Stimulated activated CD4-positive, alpha-beta T cell treated with anti-CD3 and anti-CD28 coated beads, Interleukin-12 subunit alpha, Interleukin-12 subunit beta, amount 100 ng/mL, for 4 hours (primary cell): ENCODE data around the gene MAP1B.
"Not testable (repeated sequence)": the region's sequence is repeated elsewhere in the genome, so short reads cannot be mapped to it uniquely, and the experiment has no call there.

Source experiments
- DNase-seq: peaks from one replicate; pipeline ENCODE4 v3.0.0-alpha.2; 2020

MAP1B gene

DNA sequence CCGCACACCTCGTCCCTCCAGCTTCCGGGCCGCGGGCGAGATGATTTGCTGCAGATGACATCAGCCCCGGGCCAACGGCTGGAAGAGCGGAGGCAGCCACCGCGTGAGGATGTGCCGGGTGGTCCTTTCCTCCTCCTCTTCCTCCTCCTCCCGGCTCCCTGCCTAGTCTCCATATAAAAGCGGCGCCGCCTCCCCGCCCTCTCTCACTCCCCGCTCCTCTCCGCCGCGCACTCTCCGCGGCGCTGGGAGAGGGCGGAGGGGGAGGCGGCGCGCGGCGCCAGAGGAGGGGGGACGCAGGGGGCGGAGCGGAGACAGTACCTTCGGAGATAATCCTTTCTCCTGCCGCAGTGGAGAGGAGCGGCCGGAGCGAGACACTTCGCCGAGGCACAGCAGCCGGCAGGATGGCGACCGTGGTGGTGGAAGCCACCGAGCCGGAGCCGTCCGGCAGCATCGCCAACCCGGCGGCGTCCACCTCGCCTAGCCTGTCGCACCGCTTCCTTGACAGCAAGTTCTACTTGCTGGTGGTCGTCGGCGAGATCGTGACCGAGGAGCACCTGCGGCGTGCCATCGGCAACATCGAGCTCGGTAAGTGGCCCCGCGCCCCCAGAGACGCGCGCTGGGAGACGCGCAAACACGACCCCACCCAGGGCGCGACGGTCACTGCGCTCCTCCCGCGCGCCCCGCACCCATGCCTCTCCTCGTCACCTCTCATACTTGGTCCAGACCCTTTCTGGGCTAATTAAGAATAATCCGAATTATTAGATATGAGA lies at the start of gene MAP1B:
Gene MAP1B (plus strand): TSS at position 345 of the 770 bp plus-strand sequence. CDS start 57 bp downstream, at position 402.
- no peak for DNase-seq

DNA sequence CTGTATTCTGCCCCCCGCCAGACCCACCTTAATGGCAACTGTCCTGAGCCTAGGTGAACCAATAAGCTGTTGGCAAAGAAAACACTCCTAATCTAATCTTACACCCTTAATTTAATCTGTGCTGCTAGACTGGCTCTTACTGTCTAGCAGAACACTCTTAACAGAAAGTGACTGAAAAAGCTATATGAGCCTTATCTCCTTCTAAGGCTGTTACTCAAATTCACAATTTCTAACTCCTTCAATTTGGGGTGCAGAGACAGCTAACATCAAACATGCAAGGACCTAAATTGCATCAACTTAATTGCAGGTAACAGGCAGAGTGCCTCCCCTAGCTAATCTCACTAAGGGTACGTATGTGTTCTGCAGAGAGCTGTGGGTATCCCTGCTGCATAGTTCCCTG lies 49.5 kb upstream of the MAP1B start:
- DNase-seq: no peak

DNA sequence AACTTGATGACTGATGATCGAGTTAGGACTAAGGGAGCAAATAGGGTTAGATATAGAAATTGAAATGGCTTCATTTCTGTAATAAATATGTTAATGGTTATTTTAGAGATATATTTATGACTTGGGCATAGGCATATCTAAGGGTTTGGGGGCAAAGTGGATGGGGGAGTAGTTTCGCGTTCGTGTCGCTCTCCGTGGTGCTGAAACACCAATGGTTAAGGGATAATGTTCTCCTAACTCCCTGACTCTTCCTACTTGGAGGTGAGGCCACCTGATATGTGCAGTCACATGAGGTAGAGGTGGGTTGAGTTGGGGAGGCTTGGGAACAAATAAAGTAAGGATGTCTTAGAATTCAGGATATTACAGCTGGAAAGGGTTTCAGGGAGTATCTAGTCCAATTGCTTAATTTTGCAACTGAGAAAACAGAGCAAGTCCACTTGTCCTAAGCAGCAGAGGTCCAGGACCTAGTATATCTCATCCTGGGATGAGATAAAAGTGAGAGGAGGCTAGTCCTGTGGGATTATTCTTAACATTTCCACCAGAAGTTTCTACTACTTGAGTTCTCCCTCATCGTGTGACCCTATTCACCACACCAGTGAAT lies 44.0 kb upstream of the MAP1B start:
- no peak for DNase-seq

DNA sequence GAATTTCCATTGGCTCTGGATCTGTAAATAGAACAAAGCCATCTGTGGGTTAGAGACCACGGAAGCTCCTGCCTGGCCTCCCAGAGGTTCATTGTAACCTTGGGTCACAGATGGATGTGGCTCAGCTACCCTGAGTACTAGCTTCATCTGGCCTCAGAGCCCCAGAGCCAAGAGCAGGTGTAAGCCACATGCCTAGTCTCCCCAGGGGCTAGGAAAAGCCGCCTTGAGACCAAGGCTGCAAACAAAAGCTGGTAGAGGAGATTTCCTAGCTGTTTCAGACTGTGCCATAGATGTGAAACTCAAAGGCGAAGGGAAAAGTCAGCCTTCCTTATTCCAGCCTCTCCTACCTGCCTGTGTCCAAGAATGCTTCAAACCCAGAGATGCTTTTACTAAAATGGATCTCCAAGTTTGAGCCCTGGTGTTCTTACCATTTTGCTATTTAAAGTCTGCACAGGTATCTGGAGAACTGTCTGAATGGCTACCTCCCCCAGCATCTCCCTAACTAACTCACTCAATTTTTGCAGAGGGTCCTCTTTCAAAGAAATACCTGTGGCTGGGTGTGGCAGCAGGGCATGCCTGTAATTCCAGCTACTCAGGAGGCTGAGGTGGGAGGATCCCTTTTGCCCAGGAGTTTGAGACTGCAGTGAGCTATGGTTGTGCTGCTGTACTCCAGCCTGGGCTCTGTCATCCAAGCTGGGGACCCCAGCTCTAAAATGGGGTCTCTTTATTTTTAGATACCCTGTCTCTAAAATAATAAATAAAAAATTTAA lies 42.3 kb upstream of the MAP1B start:
- no peak for DNase-seq

DNA sequence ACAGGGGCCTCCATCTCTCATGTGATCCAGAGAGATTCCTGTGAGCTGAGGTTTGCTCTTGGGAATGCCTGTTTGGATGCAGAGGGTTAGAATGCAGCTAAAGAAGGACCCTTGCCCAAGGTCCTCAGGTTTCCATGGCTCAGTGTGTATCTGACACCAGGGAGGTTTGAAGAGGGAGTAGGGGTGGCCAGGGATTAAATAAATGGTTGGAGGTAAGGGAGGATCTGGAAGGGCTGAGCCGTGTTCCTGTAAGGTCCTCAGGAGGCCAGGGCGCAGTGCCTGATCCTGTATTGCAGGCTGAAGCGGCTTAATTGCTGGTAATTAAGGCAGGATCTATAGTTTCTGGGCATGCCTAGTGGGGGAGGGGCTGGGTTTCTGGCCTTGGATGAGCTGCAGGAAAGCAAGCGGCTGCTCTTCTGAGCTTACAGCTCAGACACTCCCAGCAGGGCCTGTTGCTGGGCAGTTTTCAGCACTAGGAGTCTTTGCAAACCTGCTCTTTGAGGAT lies 41.5 kb upstream of the MAP1B start:
- no peak for DNase-seq

DNA sequence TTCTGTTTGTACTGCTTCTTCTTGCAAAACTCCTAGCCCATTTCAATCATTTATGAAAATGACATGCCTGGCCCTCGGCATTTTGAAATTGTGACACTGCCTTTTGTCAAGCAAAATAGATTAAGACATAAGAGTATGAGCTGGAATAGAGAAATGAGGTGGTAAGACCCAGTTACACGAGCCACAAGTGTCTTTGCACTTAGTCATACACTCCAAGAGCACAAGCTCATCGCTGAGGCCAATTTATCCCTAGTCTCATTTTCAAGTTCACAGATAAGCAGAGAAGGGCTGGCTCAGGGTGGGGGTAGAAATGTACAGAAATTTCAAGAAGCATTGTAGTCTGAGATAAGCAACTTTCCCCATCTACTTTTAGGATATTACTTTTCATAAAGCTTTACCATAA lies 40.6 kb upstream of the MAP1B start:
- no peak for DNase-seq

DNA sequence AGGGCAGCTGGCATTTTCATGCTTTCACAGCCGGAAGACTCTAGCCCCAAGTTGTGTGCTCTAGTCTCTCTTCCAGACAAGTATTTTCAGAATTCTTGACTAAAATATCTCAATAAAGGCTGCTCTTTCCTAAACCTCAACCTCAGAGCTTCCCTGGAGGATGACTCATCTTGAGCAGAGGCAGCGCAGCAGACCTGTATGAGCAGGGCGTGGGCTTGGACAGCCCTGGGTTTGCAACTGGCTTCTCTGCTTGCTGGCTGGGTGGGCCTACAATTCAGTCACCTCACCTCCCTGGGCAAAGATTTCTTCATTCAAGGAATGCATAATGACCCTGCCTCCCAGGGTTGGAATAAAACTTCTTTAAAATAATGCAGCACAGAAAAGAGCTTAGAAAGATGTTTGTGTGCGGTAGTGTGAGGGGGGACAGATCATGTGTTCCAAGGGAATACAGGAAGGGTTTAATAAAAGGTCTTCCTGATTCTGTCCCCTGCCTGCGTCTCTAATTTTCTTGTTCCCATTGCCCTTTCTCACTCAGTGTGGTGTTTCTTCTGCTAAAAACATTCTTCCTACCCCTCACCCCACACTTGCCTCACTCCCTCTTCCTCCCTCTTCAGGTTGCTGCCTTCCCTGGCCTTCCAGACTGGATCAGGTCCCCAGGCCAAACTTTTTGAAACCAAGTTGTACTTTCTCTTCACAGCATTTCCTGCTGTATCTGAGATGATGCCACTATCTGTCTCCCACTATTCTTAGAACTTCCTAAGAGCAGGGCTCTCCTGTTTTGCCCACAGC lies 39.4 kb upstream of the MAP1B start:
- DNase-seq: no peak

DNA sequence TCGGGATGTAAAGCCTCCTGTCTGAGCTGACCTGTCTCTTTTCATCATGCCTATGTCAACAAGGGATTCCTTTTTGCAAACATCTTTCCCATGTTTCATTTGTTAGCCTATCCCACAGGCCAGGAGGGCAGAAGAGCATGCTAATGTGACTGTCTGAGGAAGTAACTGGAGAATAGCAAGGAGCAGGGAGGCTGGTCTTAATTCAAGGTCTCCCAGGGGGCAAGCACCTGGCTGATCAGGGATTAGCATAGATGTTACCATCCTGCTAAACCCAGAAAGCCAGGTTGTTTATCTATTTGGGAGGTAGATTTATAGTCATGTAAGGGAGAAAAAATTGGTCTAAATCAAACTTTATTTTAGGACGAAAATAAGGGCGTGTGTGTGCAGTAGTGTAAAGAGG lies 36.7 kb upstream of the MAP1B start:
- no peak for DNase-seq

DNA sequence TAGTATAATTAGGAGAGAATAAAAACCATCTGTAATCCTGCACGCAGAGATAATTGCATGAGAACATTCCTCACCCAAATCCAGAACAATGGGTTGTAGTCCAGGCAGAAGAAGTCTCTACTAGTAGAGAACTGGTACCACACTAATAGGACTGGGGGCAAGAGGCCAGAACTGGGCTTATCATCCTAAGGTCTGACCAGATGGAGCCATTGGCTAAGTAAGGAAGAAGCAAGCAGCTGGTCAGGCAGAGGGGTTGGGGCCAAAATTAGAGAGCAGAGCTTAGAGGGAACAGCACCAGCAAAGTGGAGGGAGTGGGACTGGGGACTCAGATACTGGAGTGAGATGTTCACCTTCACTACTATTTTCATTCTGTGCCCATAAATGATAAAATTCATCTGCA lies 35.4 kb upstream of the MAP1B start:
- DNase-seq: no peak

DNA sequence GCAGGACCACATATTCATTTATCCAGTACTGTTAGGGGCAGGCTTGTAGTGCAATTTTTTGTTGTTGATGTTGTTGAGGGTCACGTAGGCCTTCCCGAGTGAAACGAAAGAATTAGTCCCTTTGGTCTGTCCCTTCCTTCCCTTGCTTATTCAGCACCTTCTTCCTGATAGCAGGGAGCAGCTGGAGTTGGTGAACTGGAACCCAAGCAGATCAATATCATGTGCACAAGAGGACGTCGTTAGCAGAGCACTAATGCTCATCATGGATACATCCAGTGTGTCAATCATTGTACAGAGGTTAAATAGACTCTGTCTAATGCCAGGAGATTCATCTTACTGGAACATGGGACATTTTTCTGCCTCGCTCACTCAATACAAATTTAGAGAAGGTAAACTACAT lies 33.0 kb upstream of the MAP1B start:
- DNase-seq: no peak

DNA sequence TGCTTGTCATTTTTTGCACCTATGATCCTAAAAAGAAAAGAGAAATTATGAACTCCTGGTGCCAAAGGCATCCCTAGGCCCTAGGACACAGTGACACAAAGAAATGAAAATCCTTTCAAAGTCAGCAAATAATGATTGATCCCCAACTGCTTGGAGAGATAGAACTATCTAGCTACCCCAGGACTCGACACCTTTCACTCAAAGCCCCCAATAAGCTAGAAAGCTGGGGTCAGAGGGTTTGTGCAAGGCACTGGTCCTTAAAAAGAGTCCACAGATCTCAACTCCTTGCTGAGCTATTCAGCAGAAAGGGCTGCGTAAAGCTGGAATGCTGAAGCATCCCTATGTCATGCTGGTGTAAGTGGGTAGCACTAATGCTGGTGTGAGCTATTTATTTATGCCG lies 31.8 kb upstream of the MAP1B start:
- no peak for DNase-seq

DNA sequence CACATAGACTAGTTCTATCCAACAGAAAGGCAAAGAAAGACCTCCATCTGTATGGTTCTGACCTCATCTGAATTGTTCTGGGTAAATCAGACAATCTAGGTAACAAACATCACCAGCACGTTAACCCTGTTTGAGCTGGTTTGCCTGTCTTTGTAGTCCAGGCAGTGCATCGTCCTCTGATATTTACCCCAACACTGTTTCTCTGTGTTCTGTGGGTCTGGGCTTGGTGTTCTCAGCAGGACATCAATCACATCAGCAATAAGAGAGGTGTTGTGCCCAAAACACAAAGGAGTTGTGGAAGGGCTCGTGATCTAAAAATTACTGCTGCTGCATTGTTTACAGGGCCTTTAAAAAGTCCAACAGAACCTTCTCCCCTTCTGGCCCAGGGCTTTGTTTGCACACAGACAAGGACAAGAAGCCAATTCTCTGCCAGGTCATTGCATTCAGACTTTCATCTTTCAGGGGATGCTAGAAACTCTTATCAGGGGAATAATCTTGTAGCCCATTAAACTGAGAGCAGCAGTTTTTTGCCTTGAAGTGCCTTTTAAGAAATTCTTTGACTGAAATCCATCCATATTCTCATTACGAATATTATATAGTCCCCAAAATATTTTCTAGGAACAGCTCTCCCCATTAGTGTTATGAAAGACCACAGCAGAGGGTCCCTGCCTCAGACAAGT lies 30.5 kb upstream of the MAP1B start:
- no peak for DNase-seq

DNA sequence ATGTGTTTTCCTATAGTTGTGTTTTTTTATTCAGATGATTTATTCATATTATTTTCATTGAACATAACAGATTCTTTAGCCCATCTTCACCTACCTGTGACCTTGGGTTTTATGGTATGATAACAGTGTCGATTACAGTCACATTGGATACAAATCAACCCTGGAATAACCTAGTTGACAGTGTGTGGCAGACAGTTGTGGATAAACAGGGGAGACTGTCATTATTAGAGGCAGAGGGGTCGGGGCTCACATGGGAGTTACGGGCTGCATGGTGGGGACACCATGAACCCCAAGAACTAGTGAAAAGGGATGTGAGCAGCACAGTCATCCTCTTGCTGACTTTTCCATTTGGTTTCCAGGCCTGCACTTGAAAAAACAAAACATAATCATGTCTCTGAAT lies 29.9 kb upstream of the MAP1B start:
- DNase-seq: no peak

DNA sequence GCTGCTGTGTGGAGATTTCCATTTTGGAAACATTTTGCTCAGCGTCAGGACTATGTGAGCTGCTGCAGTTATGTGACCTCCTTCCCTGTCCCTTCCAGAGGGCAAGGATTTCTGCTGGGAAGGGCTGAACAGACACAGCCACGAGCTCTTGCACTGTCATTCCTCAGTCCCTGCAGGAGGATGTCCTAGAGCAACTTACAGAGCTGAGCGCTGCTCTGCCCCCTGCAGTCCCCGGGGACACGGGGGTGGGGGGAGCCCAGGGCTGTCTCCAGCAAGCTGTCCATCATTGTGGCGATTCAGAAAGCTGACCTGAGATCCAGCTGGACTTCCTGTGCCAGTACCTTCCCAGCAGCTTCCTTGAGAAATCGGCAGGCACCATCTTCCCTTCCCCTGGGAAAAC lies 28.0 kb upstream of the MAP1B start:
- DNase-seq: no peak

DNA sequence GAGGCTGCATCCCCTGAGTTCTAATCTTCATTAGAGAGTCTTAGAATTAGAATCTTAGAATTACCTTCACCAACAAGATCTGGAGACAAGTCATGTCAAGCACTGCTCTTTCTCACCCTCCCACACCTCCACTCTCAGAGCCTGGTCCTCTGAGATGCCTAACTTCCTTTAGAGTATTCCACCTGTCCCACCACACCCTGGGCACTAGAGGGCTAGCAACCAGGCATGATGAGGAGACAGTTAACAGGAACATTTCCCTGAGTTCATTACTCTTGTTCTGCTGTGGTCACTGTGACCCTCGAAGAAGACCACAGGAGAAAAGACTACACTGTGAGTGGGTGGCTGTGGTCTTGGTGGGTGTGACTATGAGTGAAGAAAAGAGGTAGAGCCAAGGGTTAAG lies 25.2 kb upstream of the MAP1B start:
- no peak for DNase-seq

DNA sequence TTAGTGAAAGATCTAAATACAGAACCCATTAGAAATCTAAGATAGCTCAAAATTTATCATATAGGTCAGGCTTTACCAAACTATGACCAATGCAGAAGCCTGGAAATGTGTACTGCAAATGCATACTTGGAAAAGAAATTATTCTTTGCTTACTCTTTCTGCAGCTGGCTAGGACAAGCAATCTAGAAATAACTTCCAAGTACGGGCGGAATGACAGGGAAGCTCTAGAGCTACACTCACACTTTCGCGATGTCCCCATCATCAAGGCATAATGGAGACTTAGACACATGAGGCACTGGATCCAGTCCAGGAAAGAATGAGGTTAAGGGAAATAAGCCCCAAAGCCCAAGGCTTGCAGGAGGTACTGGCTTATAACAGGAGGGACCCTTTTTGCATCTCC lies 22.4 kb upstream of the MAP1B start:
- DNase-seq: no peak

DNA sequence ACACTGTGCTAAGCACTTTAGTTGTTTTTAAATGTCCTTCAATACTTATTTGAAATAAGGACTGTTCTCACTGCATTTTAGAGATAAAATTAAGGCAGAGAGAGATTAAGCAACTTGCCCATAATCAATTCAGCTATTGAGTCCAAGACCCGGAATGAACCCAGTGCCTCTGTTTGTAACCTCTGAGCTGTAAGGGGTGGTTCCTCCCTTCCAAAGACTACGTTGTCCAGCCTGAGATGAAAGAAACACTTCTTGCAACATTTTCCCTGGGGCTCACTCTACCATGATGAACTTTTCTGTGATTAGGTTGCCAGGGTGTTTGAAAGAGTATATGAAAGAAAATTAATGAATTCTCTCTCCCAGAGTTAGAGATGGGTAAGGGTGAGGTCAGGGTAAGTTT lies 22.0 kb upstream of the MAP1B start:
- no peak for DNase-seq

DNA sequence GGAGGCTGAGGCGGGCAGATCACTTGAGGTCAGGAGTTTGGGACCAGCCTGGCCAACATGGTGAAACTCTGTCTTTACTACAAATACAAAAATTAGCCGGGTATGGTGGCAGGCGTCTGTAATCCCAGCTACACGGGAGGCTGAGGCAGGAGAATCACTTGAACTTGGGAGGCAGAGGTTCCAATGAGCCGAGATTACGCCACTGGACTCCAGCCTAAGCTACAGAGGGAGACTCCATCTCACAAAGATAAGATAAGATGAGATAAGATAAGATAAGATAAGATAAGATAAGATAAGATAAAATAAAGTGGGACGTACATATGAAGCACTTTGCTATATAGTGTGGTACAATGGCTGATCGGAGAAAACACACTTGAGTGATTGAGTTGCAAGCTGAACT lies 17.6 kb upstream of the MAP1B start:
- DNase-seq: not testable (repeated sequence)

DNA sequence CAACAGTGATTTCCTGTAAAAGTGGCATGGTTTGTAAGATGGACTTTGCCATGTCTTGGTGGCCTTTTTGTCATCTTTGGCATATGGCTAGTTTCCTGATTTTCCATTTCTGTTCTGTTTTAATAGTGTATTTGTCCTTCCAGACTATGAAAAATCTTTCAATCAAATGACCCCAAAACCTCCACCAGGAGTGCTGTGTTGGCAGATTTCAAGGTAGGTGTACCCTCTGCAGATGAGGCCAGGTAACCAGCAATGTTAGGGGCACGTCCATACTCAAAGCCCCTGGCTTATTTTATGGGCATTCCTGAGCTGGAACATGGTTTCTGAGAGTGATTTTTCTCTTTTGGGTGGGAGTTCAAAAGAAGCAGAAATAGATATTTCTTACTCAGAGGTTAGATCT lies 15.2 kb upstream of the MAP1B start:
- DNase-seq: no peak

DNA sequence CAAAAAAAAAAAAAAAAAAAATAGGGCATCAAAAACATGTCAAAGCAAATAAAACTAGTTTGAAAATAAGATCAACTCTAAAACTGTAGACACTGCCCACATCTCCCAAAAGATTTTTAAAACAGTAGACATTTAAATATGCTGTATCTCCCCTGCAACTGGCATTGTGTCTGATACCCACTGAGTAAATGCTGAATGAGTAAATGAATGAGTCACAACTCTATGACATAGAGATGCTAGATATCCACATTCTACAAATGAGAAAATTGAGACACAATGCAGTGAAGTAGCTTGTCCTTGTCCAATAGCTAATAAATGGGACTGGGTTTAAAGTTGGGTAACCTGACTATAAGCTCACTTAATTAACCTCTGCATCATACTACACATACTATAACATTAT lies 14.1 kb upstream of the MAP1B start:
- DNase-seq: no peak

DNA sequence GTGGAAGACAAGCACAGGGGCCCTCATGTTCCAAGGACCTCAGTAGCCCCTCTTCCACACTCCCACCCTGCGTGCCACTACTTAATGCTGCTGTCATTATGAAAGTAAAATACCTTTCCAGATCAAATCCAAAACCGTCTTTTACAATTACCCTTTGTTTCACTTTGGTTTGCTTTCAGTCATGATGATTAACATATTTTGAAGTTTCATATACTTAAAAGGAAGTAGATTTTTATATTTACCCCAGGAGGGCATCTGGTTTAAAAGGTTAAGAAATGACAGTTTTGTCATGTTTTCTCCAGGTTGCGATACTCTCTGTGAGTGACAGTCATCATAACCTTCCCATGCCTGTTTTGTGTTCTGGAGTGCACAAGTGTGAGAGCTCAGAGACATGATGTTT lies 13.5 kb upstream of the MAP1B start:
- no peak for DNase-seq

DNA sequence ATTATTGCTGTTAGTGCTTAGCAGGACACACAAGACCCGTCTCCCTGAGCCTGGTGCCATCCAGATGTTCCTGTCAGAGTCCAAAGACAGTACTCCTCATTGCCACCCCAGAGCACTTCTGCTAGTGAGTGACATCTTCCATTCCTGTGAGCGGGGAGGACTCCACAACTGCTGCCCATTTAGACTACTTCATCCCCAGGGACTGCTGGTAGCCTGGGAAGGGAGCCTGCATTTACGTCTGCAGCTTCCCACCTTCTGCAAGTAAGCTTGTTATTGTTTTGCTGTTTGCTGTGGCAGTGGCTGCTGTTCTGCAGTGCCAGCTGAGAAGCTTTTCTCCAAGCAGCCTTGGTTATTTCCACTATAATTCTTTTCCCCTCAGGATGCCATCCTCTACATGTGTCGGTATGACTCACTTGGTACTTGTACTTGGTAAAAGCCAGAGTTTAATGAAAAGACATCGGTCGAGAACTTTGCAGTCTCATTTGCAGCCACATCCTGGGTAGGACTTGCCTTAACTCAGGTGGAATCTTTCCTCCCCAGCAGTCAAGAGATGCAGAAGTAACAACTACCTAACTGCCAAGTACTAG lies 10.6 kb upstream of the MAP1B start:
- no peak for DNase-seq
